Astrocyte of the cerebellum (primary cell): ENCODE results near the gene IL1RL2.
A peak's percentile ranks its signal among the peaks of the same experiment; 100 is the strongest.

Experiments used
- DNase-seq: peaks from one replicate; pipeline ENCODE4 v3.0.0-alpha.2; 2011; ENCODE audit warnings: low read depth
- H3K4me3 ChIP-seq: 2 replicates; pipeline ENCODE4 v1.5.1; 2011; ENCODE audit warnings: mild to moderate bottlenecking, low read depth, low read length, moderate library complexity
- CTCF ChIP-seq: IDR thresholded peaks from 2 replicates; pipeline ENCODE4 v1.5.1; 2012; ENCODE audit warnings: low read length, low read depth, moderate library complexity, mild to moderate bottlenecking; ENCODE audit errors: missing control alignments
- in situ Hi-C: cut with HindIII; loops from 2 replicates; pipeline ENCODE4 v1.10.0; 2017; ENCODE audit warnings: low sequenced_read_pairs

The IL1RL2 gene

GRCh38 chr2:102181919-102182635, 4.7 kb upstream of the IL1RL2 start:
- TF ChIP-seq CTCF: no peak
- H3K4me3 ChIP-seq: no peak overlapping the region
- DNase-seq: no peak
- in situ Hi-C loops: no loop called here

- no peak overlapping the region for H3K4me3 ChIP-seq
- DNase-seq: no peak
- no peak for TF ChIP-seq CTCF
- in situ Hi-C loops: no loop called here
These were observed 2.8 kb upstream of the IL1RL2 start for GRCh38 chr2:102184018-102184417.

GRCh38 chr2:102184568-102184967, 2.3 kb upstream of the IL1RL2 start:
- TF ChIP-seq CTCF: no peak
- in situ Hi-C loops: no loop called here
- no peak overlapping the region for H3K4me3 ChIP-seq
- no peak for DNase-seq

GRCh38 chr2:102185347-102185746, 1.5 kb upstream of the IL1RL2 start:
- DNase-seq: no peak
- TF ChIP-seq CTCF: peak; percentile 61
- in situ Hi-C loops: no loop called here
- H3K4me3 ChIP-seq: no peak overlapping the region

GRCh38 chr2:102187496-102188150, 800 bp downstream of the IL1RL2 start:
- in situ Hi-C loops: no loop called here
- H3K4me3 ChIP-seq: peak overlapping the region; percentile 39
- DNase-seq: no peak

More at GRCh38 chr2:102187496-102188150, 800 bp downstream of the IL1RL2 start:
- peak; percentile 43 for TF ChIP-seq CTCF
